HepG2 (cell line): ENCODE measurements around the gene WDR31. TPM values are rescaled to one million over a fixed set of nuclear protein-coding genes. Genes with fewer than 3 reads are reported as not detected.

Source experiments
- AKAP8 ChIP-seq: sonication (generic); formaldehyde crosslinking; IDR thresholded peaks from 2 replicates; pipeline ENCODE4 v1.5.1; 2020; ENCODE audit warnings: mild to moderate bottlenecking, missing genetic modification reagents
- ARHGAP35 ChIP-seq: sonication (generic); formaldehyde crosslinking; IDR thresholded peaks from 2 replicates; pipeline ENCODE4 v1.9.0; 2022; ENCODE audit warnings: mild to moderate bottlenecking, inconsistent platforms, moderate library complexity, missing genetic modification reagents, borderline replicate concordance
- DR1 ChIP-seq: sonication (generic); formaldehyde crosslinking; IDR thresholded peaks from 2 replicates; pipeline ENCODE4 v1.8.0; 2021; ENCODE audit warnings: mild to moderate bottlenecking, missing genetic modification reagents, inconsistent platforms
- FOXA1 ChIP-seq, 2 experiments: fragments of 450-650 bp in 1 of 2; sonication (generic) in 1 of 2; formaldehyde crosslinking in 1 of 2; IDR thresholded peaks; 2 replicates each; pipeline versions ENCODE4 v1.4.0 to v1.6.1; 2016 to 2020; ENCODE audit warnings: missing genetic modification reagents in 1 of 2
- HDAC1 ChIP-seq: sonication (generic); formaldehyde crosslinking; IDR thresholded peaks from 2 replicates; pipeline ENCODE4 v1.5.1; 2020; ENCODE audit warnings: mild to moderate bottlenecking, missing genetic modification reagents
- JUN ChIP-seq: sonication (generic); formaldehyde crosslinking; IDR thresholded peaks from 2 replicates; pipeline ENCODE4 v1.4.0; 2020; ENCODE audit warnings: mild to moderate bottlenecking, missing genetic modification reagents
- MIXL1 ChIP-seq: IDR thresholded peaks from 2 replicates; pipeline ENCODE4 v1.6.1; 2016
- ONECUT2 ChIP-seq: sonication (generic); formaldehyde crosslinking; IDR thresholded peaks from 2 replicates; pipeline ENCODE4 v1.4.0; 2020; ENCODE audit warnings: missing genetic modification reagents
- RXRA ChIP-seq: sonication (generic); formaldehyde crosslinking; IDR thresholded peaks from 2 replicates; pipeline ENCODE4 v1.5.1; 2020; ENCODE audit warnings: missing genetic modification reagents
- ZKSCAN5 ChIP-seq: sonication (generic); formaldehyde crosslinking; IDR thresholded peaks from 2 replicates; pipeline ENCODE4 v1.5.1; 2020; ENCODE audit warnings: mild to moderate bottlenecking, missing genetic modification reagents
- ZNF205 ChIP-seq: IDR thresholded peaks from 2 replicates; pipeline ENCODE4 v1.6.1; 2018; ENCODE audit warnings: missing biosample characterization, missing genetic modification reagents
- polyA plus RNA-seq, 8 experiments: library from polyadenylated mRNA; depleted of rRNA in 3 of 8; stranded (reverse) in 7 of 8; unstranded in 1 of 8; fragments of >200 nt; fragmentation: Illumina TruSeq in 4 of 8; extraction: Trizol in 4 of 8; gene quantifications; 2 replicates each; pipeline versions ENCODE4 v1.2.1 to v1.2.3, GENCODE V29; 2011 to 2016; ENCODE audit warnings: low read depth in 4 of 8, missing spikeins in 1 of 8, mixed read lengths in 1 of 8; ENCODE audit not compliant: insufficient read depth in 1 of 8
- total RNA-seq, 5 experiments: library from RNA; depleted of rRNA; stranded (reverse); fragments of >200 nt; fragmentation: Illumina TruSeq; extraction: Trizol; gene quantifications; 2 replicates each; pipeline ENCODE4 v1.2.3, GENCODE V29; 2016; ENCODE audit warnings: low read depth in 1 of 5
- TF ChIP-seq, protein P1 (sequence below): fragments of 450-650 bp; IDR thresholded peaks from 2 replicates; pipeline ENCODE4 v1.6.1; 2017; ENCODE audit warnings: mild to moderate bottlenecking
- TF ChIP-seq, protein P2 (sequence below): sonication (generic); formaldehyde crosslinking; IDR thresholded peaks from 2 replicates; pipeline ENCODE4 v1.4.0; 2020; ENCODE audit warnings: low read depth, missing genetic modification reagents
- TF ChIP-seq, protein P3 (sequence below): sonication (generic); formaldehyde crosslinking; IDR thresholded peaks from 2 replicates; pipeline ENCODE4 v1.5.0; 2020; ENCODE audit warnings: mild to moderate bottlenecking, missing genetic modification reagents
- TF ChIP-seq, protein P4 (sequence below): sonication (generic); formaldehyde crosslinking; IDR thresholded peaks from 2 replicates; pipeline ENCODE4 v1.5.0; 2020; ENCODE audit warnings: missing genetic modification reagents
- TF ChIP-seq, protein P5 (sequence below): sonication (generic); formaldehyde crosslinking; IDR thresholded peaks from 2 replicates; pipeline ENCODE4 v1.5.1; 2020; ENCODE audit warnings: mild to moderate bottlenecking, missing genetic modification reagents, borderline replicate concordance

The WDR31 gene
- total and polyA plus RNA-seq, 2 of the 13 experiments (the other 11 are each of a cell fraction or from before 2014, with no cell fraction given) = 0.33 to 1.7 TPM

DNA sequence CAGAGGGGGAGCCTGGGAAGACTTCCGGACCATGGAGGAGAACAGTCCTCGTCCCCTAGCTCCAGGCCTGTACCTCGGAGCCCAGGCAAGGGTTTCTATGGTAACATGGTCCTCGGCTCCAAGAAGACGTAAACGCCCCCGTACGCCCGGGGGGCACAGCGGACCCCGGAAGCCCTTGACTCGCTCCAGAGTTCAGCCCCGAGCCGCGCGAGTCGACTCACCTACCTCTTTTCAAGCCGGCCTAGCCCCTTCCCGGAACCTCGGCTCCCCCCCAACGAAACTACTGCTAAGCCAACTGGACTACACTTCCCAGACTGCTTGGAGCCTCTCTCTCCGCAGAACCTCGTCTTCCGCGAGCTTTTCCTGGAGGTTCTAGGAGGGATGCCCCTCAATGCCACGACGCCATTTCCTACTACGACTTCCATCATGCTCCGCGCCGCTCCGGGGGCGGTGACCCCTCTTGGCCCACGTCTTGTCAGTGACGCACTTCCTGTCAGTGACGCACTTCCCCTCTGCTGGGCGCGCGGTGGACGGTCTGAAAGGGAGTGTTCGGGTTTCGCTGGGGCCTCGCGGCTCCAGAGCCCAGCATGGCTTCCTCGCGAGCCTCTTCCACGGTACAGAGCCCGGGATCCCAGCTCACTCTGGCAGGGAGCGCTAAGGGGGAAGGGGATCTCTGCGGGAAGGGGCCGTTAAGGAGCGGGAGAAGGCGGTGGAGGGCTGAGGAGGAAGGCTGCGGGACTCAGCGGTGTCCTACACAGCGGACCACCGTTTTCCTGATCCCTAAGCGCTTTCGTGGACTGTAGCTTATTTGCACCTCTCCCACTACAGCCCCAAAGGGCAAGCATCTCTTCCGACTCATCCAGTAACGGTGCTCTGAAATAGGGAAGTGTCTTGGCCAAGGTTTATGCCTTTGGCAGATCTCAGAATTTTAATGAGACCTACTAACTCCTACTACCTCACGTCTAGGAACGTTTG lies 64.6 kb downstream of the WDR31 start, which contains the start of the genes CDC26 and PRPF4 (continued):
- TF ChIP-seq, protein P1, sequence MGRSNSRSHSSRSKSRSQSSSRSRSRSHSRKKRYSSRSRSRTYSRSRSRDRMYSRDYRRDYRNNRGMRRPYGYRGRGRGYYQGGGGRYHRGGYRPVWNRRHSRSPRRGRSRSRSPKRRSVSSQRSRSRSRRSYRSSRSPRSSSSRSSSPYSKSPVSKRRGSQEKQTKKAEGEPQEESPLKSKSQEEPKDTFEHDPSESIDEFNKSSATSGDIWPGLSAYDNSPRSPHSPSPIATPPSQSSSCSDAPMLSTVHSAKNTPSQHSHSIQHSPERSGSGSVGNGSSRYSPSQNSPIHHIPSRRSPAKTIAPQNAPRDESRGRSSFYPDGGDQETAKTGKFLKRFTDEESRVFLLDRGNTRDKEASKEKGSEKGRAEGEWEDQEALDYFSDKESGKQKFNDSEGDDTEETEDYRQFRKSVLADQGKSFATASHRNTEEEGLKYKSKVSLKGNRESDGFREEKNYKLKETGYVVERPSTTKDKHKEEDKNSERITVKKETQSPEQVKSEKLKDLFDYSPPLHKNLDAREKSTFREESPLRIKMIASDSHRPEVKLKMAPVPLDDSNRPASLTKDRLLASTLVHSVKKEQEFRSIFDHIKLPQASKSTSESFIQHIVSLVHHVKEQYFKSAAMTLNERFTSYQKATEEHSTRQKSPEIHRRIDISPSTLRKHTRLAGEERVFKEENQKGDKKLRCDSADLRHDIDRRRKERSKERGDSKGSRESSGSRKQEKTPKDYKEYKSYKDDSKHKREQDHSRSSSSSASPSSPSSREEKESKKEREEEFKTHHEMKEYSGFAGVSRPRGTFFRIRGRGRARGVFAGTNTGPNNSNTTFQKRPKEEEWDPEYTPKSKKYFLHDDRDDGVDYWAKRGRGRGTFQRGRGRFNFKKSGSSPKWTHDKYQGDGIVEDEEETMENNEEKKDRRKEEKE = no peak
- TF ChIP-seq AKAP8 (CRISPR knock-in tag) = 0 out of 2 replicates have a peak, but pooled peaks have one; percentile 17
- TF ChIP-seq ZNF205 = 0 out of 2 replicates have a peak, but pooled peaks have one; percentile 23
- no peak for TF ChIP-seq ZKSCAN5 (CRISPR knock-in tag)
- TF ChIP-seq, protein P2, sequence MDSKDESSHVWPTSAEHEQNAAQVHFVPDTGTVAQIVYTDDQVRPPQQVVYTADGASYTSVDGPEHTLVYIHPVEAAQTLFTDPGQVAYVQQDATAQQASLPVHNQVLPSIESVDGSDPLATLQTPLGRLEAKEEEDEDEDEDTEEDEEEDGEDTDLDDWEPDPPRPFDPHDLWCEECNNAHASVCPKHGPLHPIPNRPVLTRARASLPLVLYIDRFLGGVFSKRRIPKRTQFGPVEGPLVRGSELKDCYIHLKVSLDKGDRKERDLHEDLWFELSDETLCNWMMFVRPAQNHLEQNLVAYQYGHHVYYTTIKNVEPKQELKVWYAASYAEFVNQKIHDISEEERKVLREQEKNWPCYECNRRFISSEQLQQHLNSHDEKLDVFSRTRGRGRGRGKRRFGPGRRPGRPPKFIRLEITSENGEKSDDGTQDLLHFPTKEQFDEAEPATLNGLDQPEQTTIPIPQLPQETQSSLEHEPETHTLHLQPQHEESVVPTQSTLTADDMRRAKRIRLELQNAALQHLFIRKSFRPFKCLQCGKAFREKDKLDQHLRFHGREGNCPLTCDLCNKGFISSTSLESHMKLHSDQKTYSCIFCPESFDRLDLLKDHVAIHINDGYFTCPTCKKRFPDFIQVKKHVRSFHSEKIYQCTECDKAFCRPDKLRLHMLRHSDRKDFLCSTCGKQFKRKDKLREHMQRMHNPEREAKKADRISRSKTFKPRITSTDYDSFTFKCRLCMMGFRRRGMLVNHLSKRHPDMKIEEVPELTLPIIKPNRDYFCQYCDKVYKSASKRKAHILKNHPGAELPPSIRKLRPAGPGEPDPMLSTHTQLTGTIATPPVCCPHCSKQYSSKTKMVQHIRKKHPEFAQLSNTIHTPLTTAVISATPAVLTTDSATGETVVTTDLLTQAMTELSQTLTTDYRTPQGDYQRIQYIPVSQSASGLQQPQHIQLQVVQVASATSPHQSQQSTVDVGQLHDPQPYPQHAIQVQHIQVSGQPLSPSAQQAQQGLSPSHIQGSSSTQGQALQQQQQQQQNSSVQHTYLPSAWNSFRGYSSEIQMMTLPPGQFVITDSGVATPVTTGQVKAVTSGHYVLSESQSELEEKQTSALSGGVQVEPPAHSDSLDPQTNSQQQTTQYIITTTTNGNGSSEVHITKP = 0 out of 2 replicates have a peak, but pooled peaks have one; percentile 43
- TF ChIP-seq RXRA (CRISPR knock-in tag) = peak; percentile 90
- peak; percentile 66; the same call in 1 of the 2 replicates for TF ChIP-seq DR1 (CRISPR knock-in tag)
- 0 out of 2 replicates have a peak, but pooled peaks have one; percentile 33 for TF ChIP-seq ONECUT2 (CRISPR knock-in tag)
- TF ChIP-seq, protein P3, sequence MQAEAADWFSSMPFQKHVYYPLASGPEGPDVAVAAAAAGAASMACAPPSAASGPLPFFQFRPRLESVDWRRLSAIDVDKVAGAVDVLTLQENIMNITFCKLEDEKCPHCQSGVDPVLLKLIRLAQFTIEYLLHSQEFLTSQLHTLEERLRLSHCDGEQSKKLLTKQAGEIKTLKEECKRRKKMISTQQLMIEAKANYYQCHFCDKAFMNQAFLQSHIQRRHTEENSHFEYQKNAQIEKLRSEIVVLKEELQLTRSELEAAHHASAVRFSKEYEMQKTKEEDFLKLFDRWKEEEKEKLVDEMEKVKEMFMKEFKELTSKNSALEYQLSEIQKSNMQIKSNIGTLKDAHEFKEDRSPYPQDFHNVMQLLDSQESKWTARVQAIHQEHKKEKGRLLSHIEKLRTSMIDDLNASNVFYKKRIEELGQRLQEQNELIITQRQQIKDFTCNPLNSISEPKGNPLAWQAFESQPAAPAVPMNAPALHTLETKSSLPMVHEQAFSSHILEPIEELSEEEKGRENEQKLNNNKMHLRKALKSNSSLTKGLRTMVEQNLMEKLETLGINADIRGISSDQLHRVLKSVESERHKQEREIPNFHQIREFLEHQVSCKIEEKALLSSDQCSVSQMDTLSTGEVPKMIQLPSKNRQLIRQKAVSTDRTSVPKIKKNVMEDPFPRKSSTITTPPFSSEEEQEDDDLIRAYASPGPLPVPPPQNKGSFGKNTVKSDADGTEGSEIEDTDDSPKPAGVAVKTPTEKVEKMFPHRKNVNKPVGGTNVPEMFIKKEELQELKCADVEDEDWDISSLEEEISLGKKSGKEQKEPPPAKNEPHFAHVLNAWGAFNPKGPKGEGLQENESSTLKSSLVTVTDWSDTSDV = no peak
- TF ChIP-seq HDAC1 (CRISPR knock-in tag) = peak; percentile 94
- TF ChIP-seq MIXL1 (CRISPR knock-in tag) = no peak; the same call in 1 of the 2 replicates
- TF ChIP-seq, protein P4, sequence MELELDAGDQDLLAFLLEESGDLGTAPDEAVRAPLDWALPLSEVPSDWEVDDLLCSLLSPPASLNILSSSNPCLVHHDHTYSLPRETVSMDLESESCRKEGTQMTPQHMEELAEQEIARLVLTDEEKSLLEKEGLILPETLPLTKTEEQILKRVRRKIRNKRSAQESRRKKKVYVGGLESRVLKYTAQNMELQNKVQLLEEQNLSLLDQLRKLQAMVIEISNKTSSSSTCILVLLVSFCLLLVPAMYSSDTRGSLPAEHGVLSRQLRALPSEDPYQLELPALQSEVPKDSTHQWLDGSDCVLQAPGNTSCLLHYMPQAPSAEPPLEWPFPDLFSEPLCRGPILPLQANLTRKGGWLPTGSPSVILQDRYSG = no peak
- no peak for TF ChIP-seq FOXA1 (IDR thresholded peaks at IDR 0.05)
- peak; percentile 26; the same call in 1 of the 2 replicates for TF ChIP-seq FOXA1 (CRISPR knock-in tag; IDR thresholded peaks at IDR 0.05)
- TF ChIP-seq ARHGAP35 (CRISPR knock-in tag) = no peak
- TF ChIP-seq, protein P5, sequence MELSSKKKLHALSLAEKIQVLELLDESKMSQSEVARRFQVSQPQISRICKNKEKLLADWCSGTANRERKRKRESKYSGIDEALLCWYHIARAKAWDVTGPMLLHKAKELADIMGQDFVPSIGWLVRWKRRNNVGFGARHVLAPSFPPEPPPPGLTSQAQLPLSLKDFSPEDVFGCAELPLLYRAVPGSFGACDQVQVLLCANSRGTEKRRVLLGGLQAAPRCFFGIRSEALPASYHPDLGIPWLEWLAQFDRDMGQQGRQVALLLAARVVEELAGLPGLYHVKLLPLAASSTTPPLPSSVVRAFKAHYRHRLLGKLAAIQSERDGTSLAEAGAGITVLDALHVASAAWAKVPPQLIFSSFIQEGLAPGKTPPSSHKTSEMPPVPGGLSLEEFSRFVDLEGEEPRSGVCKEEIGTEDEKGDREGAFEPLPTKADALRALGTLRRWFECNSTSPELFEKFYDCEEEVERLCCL (CRISPR knock-in tag) = no peak
- peak; percentile 65 for TF ChIP-seq JUN (CRISPR knock-in tag)
